ENCODE data around the gene FKRP. TPM values are rescaled to one million over a fixed set of nuclear protein-coding genes. Genes with fewer than 3 reads are reported as not detected.

FKRP gene
- total and polyA plus RNA-seq, 2 of the 13 experiments (the other 11 are each of a cell fraction or from before 2014, with no cell fraction given) = 7.3 to 9.8 TPM

- TF ChIP-seq, protein P1, sequence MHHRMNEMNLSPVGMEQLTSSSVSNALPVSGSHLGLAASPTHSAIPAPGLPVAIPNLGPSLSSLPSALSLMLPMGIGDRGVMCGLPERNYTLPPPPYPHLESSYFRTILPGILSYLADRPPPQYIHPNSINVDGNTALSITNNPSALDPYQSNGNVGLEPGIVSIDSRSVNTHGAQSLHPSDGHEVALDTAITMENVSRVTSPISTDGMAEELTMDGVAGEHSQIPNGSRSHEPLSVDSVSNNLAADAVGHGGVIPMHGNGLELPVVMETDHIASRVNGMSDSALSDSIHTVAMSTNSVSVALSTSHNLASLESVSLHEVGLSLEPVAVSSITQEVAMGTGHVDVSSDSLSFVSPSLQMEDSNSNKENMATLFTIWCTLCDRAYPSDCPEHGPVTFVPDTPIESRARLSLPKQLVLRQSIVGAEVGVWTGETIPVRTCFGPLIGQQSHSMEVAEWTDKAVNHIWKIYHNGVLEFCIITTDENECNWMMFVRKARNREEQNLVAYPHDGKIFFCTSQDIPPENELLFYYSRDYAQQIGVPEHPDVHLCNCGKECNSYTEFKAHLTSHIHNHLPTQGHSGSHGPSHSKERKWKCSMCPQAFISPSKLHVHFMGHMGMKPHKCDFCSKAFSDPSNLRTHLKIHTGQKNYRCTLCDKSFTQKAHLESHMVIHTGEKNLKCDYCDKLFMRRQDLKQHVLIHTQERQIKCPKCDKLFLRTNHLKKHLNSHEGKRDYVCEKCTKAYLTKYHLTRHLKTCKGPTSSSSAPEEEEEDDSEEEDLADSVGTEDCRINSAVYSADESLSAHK (CRISPR knock-in tag; IDR thresholded peaks at IDR 0.05; ENCODE audit: borderline replicate concordance) = no peak
- no peak for TF ChIP-seq ZNF644 (CRISPR knock-in tag; IDR thresholded peaks at IDR 0.05; ENCODE audit: low read depth)
- TF ChIP-seq ADNP (CRISPR knock-in tag; IDR thresholded peaks at IDR 0.05) = peak; percentile 70; the same call in 1 of the 2 replicates
- no peak for TF ChIP-seq ZBTB39 (CRISPR knock-in tag; IDR thresholded peaks at IDR 0.05)
- no peak for TF ChIP-seq NCOR1 (IDR thresholded peaks at IDR 0.05; ENCODE audit: borderline replicate concordance, low read length)
- peak; percentile 70 for TF ChIP-seq PAXIP1 (CRISPR knock-in tag; conservative IDR thresholded peaks at IDR 0.05)
- TF ChIP-seq POLR2AphosphoS2 (IDR thresholded peaks at IDR 0.05; ENCODE audit: low read depth, low read length) = no peak
- peak; percentile 82 for TF ChIP-seq KAT8 (CRISPR knock-in tag; IDR thresholded peaks at IDR 0.05)
- peak; percentile 79 for TF ChIP-seq ZNF687 (CRISPR knock-in tag; IDR thresholded peaks at IDR 0.05)
- TF ChIP-seq HOXD1 (CRISPR knock-in tag; IDR thresholded peaks at IDR 0.05) = no peak
- no peak for TF ChIP-seq PHB2 (IDR thresholded peaks at IDR 0.05; ENCODE audit: partially characterized antibody)
- TF ChIP-seq SP140L (CRISPR knock-in tag; IDR thresholded peaks at IDR 0.05; ENCODE audit: borderline replicate concordance) = no peak
- no peak for TF ChIP-seq ZNF10 (CRISPR knock-in tag; IDR thresholded peaks at IDR 0.05; ENCODE audit: borderline replicate concordance, low read depth)
- peak; percentile 53; the same call in 1 of the 2 replicates for TF ChIP-seq SALL2 (CRISPR knock-in tag; IDR thresholded peaks at IDR 0.05)
- TF ChIP-seq ZNF780A (CRISPR knock-in tag; IDR thresholded peaks at IDR 0.05) = no peak
- no peak for TF ChIP-seq MIXL1 (CRISPR knock-in tag; IDR thresholded peaks at IDR 0.05)
- TF ChIP-seq CENPBD1 (CRISPR knock-in tag; IDR thresholded peaks at IDR 0.05; ENCODE audit: borderline replicate concordance, low read depth) = no peak
These were observed 31.9 kb upstream of the FKRP start (continued) for GRCh38 chr19:46713781-46714443.
